Fibroblast of peridontal ligament (primary cell): ENCODE results near the gene TTLL8.
A peak's percentile ranks its signal among the peaks of the same experiment; 100 is the strongest.
"Not testable (repeated sequence)": the region's sequence is repeated elsewhere in the genome, so short reads cannot be mapped to it uniquely, and the experiment has no call there.

Experiments
- DNase-seq: peaks from one replicate; pipeline ENCODE4 v3.0.0-alpha.2; 2010; ENCODE audit errors: extremely low read depth

The TTLL8 gene

GRCh38 chr22:50001388-50002231 is 56.5 kb downstream of the TTLL8 start:
- DNase-seq: no peak

GRCh38 chr22:50000587-50001387 is 57.3 kb downstream of the TTLL8 start:
- DNase-seq: no peak

- no peak for DNase-seq
Measured at GRCh38 chr22:49999946-50000586, 58.0 kb downstream of the TTLL8 start.

GRCh38 chr22:49999063-49999945 is 58.8 kb downstream of the TTLL8 start:
- DNase-seq: no peak

GRCh38 chr22:49998718-49999062 is 59.4 kb downstream of the TTLL8 start:
- DNase-seq: no peak

GRCh38 chr22:49997932-49998717 is 60.0 kb downstream of the TTLL8 start:
- DNase-seq: no peak

- no peak for DNase-seq
Measured at GRCh38 chr22:49997251-49997599, 60.9 kb downstream of the TTLL8 start.

GRCh38 chr22:49996518-49997250 is 61.4 kb downstream of the TTLL8 start:
- DNase-seq: no peak

- DNase-seq: no peak
Measured at GRCh38 chr22:49996119-49996517, 62.0 kb downstream of the TTLL8 start.

GRCh38 chr22:49995361-49996118 is 62.6 kb downstream of the TTLL8 start:
- DNase-seq: no peak

GRCh38 chr22:49995041-49995360 is 63.1 kb downstream of the TTLL8 start:
- no peak for DNase-seq

GRCh38 chr22:49994361-49995040 is 63.6 kb downstream of the TTLL8 start:
- DNase-seq: no peak

- no peak for DNase-seq
Measured at GRCh38 chr22:49993649-49994360, 64.3 kb downstream of the TTLL8 start.

GRCh38 chr22:49992921-49993648 is 65.0 kb downstream of the TTLL8 start:
- peak; percentile 17 for DNase-seq

- no peak for DNase-seq
Measured at GRCh38 chr22:49991907-49992533, 66.1 kb downstream of the TTLL8 start.

GRCh38 chr22:49991167-49991566 is 66.9 kb downstream of the TTLL8 start:
- DNase-seq: no peak

GRCh38 chr22:49989826-49990225 is 68.3 kb downstream of the TTLL8 start:
- DNase-seq: not testable (repeated sequence)
